Lung microvascular endothelial cell (primary cell): ENCODE results near the gene TNS3. TPM values are rescaled to one million over a fixed set of nuclear protein-coding genes. Genes with fewer than 3 reads are reported as not detected.
A peak's percentile ranks its signal among the peaks of the same experiment; 100 is the strongest.

Experiments
- DNase-seq, 2 donors: peaks; one replicate each; pipeline versions ENCODE4 v3.0.0 to v3.0.0-alpha.2; 2010; ENCODE audit warnings: low read depth in 2 of 2
- total RNA-seq: library from RNA; depleted of rRNA; stranded (reverse); fragments of >200 nt; gene quantifications from 2 replicates; pipeline ENCODE4 v1.2.1, GENCODE V29; 2014

Gene TNS3
- total RNA-seq, 1 donor from 2014 or later, result 10.3 TPM

- DNase-seq, result no peak
These were observed 1.1 kb upstream of the TNS3 start for GRCh38 chr7:47582764-47583738.

GRCh38 chr7:47581438-47581803 is 490 bp downstream of the TNS3 start:
- DNase-seq, result no peak

DNA sequence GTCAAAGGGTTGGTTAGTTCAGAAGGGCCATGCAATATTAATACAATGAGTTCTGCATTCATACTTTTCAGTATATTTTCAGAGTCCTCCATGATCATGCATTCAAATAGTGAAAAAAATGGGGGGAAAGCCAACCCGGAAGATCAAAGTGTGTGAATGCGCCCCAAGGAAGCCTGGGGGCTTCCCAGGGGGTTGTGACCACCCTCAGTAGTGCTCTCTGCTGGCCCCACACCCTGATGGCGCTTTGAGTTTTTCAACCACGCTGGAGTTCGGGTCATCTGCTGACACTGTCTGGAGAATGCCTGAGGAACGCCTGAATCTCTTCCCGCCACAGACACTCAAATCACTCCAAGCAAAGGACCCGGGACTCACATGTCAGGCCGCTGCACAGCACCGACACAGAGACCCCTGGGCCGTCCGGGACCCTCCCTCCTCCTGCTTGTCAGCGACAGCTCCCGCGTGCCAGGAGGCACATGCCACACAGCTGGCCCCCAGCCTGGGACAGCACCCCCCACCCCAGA is 1.0 kb downstream of the TNS3 start:
- DNase-seq, result peak in 1 of 2 donors; percentile 24

GRCh38 chr7:47580175-47580706 is 1.7 kb downstream of the TNS3 start:
- peak in 1 of 2 donors; percentile 22 for DNase-seq

- no peak for DNase-seq
These were observed 2.5 kb downstream of the TNS3 start for GRCh38 chr7:47579458-47579857.

DNA sequence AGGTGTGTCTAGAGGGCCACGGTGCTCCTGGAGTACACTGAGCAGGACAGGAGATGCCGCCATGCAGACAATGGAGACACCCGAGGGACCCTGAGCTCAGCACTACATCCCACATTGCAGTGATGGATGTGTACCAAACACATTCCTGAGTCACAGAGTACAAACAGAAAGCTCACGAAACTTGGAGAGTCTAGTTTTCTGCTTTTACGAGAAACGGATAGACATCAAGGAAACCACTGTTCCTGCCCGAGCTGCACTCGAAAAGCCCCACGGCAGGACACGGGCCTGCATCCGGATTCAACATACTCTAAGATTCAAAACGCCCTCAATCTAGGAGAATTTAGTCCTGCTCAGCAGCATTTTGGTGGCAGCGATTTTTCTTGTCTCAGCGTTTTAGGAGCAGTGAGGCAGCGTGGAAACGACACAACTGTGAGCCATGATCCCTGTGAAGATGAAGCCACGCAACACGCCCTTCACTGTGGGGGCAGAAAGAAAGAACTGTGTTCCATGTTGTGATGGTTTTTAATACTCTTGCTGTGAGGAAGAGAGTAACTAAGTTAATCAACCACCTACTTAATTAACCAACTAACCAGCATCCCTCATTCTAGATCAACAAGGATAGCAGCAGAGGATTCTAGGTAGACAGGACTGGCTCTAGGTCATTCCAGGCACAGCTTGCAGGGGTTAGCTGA is 3.2 kb downstream of the TNS3 start:
- no peak for DNase-seq

- peak in 1 of 2 donors; percentile 41 for DNase-seq
These were observed 4.5 kb downstream of the TNS3 start for GRCh38 chr7:47577321-47577919.

- peak in 1 of 2 donors; percentile 16 for DNase-seq
These were observed 5.0 kb downstream of the TNS3 start for GRCh38 chr7:47576866-47577306.

DNA sequence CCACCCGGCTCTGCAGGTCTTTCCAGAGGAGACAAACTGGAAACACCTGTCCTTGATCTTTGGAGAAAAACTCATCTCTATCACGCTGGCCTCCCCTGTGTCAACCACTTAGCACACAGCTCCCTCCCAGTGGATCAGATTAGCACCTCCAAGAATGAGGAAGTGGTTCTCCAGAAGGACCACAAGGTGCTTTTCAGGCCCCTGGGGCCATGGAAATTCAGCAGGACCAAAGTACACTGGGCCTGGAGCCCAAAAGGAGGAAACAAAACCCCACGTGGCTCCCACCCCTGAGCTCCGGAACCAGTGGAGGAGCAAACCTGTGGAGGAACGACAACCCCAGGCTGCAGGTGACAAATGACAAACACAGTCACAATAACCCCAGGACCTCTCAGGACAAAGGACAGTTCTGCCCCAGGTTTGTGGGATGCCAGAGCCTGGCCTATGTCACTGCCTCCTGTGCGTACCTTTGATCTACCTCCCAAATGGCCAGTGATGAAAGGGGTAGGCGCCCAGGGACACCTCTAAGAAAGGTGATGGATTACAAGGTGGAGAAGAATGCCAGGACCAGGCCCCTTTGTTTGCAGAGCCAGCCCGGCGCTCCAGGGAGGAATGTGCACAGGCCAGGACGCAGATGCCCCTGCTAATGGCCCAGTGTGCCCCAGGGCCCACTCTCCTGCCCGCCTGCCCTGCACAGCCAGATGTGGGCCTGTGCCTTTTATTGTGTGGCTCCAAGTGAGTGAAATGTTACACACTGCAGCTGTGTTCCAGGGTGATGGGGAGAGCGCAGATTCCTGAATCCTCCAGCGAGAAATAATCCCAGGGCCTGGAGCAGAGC is 5.7 kb downstream of the TNS3 start:
- DNase-seq, result no peak

GRCh38 chr7:47574482-47575329 is 7.2 kb downstream of the TNS3 start:
- no peak for DNase-seq

DNA sequence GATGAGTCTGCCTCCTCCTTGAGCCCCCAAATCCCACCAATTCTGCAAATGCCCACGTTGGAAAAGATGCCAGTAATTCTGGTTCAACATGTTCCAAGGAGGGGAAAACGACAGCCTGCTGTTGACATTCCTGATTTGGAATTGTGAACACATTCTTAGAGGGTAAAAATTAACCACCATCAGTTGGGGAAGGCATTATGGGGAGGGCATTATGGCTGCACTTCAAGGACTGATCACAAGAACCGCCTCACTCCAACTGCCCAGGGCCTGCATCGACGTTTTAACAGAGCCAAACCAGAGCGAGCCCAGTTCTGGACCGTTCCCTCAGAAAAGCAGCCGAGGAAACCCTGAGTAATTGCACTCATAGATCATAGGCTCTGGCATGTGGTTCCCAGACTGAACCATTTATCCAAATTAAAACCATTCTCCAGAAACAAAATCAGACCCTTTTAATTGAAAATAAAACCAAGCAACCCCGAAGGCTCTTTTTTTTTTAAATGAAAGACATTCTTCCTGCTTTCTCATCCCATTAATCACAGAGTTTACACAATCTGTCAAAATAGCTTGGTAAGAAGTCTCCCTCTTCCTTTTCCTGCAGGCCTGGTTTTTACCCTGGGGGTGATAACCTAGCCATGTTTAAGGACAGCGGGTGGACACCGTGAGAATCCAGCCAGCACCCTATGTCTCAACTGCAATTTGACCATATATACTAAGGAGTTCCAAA is 8.0 kb downstream of the TNS3 start:
- peak in 1 of 2 donors; percentile 87 for DNase-seq

- DNase-seq, result no peak
These were observed 8.8 kb downstream of the TNS3 start for GRCh38 chr7:47572939-47573757.

DNA sequence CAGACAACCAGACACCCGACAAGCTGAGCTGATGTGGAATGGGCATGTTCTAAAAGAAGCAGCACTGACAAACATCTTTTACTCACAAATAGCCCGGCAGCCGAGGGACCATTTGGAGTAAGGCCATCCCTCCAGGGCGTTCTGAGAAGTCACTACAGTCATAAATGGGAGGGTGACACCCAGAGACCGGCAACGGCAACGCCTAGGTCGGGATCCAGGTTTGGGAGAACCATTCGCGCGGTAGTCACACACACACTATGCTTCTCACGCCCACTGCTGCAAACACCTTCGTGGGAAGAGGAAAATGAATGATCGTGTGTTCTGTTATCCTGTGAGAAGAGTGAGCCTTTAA is 9.8 kb downstream of the TNS3 start:
- DNase-seq, result no peak

GRCh38 chr7:47571331-47572093 is 10.4 kb downstream of the TNS3 start:
- DNase-seq, result peak; percentile 68 to 87

DNA sequence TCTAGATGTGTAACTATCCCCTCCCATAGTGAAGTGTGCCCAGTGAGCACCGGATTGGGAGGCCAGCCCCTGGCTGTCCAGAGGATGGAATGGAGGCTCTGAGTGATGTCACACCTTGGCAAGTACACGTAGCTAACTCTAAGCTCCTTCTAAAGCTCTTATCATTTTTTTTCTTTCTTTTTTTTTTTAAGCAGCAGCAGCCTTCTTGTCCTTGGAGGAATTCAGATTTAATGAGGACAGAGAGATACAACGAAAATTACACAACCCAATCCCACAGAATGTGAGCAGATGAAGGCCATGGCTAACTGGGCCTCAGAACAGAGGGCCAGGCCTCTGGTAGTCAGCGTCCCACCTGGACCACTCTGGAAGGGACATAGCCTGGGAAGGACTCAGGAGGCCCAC is 11.3 kb downstream of the TNS3 start:
- peak in 1 of 2 donors; percentile 29 for DNase-seq

DNA sequence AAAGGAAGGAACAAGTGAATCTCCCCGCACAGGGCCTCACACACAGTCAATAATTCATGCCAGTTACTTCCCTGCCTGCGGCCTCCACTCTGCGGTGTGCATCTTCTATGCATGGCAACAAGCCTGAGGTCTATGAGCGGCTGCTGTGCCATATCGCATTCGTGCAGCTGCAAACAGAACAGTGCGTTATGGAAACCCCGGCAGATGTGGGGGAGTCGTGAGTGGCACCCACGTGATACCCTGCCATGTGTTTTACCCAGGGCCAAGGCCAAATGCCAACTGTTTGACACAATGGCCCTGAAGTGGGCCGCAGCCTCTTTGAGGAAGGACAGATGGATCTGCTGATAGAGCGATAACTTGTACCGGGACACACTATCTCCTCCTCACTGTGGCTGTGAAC is 13.4 kb downstream of the TNS3 start:
- no peak for DNase-seq

DNA sequence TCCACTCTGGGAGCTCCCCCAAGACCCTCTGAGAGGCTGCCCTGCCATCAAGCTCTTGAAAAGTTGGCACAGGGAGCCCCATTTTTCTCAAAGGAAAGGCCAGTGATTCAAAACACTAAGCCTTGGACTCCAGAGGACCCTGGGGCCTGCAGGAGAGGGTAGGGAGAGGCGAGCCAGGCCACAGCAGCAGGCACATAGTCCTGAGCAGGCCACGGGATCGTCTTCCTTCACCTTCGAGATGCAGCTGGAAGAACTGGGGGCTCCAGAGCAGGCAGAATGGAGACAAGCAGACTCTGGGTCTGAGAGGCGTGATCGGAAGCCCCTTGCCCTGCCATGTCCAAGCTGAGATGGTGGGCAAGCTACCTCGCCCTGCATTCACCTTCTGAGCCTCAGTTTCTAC is 13.9 kb downstream of the TNS3 start:
- DNase-seq, result no peak
